ENCODE data around the gene PPP1R17. TPM values are rescaled to one million over a fixed set of nuclear protein-coding genes. Genes with fewer than 3 reads are reported as not detected.

Gene PPP1R17
- total RNA-seq, 1 experiment from 2014 or later = 2.6 TPM

DNA sequence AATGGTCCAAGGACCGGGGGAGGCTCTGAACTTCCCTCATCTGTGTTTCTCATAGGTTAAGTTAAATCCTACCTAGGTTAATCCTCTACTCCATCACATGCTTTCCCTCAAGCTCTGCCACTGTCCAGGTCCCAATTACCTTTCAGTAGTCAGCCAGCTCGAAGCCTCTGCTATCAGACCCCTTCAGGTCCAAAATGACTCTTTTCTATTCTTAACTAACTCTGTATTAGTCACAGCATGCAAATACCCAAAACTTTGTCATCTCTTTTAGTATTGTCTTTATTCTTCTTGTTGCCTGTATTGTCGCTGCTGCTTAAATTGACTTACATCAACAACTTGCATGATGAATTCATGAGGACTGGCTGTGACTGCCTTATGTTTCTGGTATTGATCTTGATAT lies 15.3 kb downstream of the PPP1R17 start:
- TF ChIP-seq, protein P1, sequence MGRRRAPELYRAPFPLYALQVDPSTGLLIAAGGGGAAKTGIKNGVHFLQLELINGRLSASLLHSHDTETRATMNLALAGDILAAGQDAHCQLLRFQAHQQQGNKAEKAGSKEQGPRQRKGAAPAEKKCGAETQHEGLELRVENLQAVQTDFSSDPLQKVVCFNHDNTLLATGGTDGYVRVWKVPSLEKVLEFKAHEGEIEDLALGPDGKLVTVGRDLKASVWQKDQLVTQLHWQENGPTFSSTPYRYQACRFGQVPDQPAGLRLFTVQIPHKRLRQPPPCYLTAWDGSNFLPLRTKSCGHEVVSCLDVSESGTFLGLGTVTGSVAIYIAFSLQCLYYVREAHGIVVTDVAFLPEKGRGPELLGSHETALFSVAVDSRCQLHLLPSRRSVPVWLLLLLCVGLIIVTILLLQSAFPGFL (CRISPR knock-in tag; IDR thresholded peaks at IDR 0.05; ENCODE audit: borderline replicate concordance) = no peak
- no peak for TF ChIP-seq SMAD3 (CRISPR knock-in tag; IDR thresholded peaks at IDR 0.05; ENCODE audit: borderline replicate concordance)
- TF ChIP-seq, protein P2, sequence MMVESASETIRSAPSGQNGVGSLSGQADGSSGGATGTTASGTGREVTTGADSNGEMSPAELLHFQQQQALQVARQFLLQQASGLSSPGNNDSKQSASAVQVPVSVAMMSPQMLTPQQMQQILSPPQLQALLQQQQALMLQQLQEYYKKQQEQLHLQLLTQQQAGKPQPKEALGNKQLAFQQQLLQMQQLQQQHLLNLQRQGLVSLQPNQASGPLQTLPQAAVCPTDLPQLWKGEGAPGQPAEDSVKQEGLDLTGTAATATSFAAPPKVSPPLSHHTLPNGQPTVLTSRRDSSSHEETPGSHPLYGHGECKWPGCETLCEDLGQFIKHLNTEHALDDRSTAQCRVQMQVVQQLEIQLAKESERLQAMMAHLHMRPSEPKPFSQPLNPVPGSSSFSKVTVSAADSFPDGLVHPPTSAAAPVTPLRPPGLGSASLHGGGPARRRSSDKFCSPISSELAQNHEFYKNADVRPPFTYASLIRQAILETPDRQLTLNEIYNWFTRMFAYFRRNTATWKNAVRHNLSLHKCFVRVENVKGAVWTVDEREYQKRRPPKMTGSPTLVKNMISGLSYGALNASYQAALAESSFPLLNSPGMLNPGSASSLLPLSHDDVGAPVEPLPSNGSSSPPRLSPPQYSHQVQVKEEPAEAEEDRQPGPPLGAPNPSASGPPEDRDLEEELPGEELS (CRISPR knock-in tag; IDR thresholded peaks at IDR 0.05) = no peak
- TF ChIP-seq RELA (CRISPR knock-in tag; IDR thresholded peaks at IDR 0.05; ENCODE audit: borderline replicate concordance) = no peak
- no peak for TF ChIP-seq MXD4 (CRISPR knock-in tag; IDR thresholded peaks at IDR 0.05; ENCODE audit: borderline replicate concordance)
- TF ChIP-seq ZNF416 (CRISPR knock-in tag; IDR thresholded peaks at IDR 0.05) = no peak
- no peak for TF ChIP-seq ETV6 (CRISPR knock-in tag; IDR thresholded peaks at IDR 0.05)
- TF ChIP-seq, protein P3, sequence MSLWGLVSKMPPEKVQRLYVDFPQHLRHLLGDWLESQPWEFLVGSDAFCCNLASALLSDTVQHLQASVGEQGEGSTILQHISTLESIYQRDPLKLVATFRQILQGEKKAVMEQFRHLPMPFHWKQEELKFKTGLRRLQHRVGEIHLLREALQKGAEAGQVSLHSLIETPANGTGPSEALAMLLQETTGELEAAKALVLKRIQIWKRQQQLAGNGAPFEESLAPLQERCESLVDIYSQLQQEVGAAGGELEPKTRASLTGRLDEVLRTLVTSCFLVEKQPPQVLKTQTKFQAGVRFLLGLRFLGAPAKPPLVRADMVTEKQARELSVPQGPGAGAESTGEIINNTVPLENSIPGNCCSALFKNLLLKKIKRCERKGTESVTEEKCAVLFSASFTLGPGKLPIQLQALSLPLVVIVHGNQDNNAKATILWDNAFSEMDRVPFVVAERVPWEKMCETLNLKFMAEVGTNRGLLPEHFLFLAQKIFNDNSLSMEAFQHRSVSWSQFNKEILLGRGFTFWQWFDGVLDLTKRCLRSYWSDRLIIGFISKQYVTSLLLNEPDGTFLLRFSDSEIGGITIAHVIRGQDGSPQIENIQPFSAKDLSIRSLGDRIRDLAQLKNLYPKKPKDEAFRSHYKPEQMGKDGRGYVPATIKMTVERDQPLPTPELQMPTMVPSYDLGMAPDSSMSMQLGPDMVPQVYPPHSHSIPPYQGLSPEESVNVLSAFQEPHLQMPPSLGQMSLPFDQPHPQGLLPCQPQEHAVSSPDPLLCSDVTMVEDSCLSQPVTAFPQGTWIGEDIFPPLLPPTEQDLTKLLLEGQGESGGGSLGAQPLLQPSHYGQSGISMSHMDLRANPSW (CRISPR knock-in tag; conservative IDR thresholded peaks at IDR 0.05; ENCODE audit: low read depth) = no peak
- TF ChIP-seq E2F4 (CRISPR knock-in tag; IDR thresholded peaks at IDR 0.05; ENCODE audit: borderline replicate concordance, low read depth) = no peak
- TF ChIP-seq NR3C1 (CRISPR knock-in tag; conservative IDR thresholded peaks at IDR 0.05; ENCODE audit: low read depth) = no peak
- TF ChIP-seq ATF1 (CRISPR knock-in tag; IDR thresholded peaks at IDR 0.05) = no peak
- no peak for TF ChIP-seq USF2 (CRISPR knock-in tag; IDR thresholded peaks at IDR 0.05)
- TF ChIP-seq EMX1 (CRISPR knock-in tag; IDR thresholded peaks at IDR 0.05) = no peak
- no peak for TF ChIP-seq ZBTB21 (CRISPR knock-in tag; IDR thresholded peaks at IDR 0.05; ENCODE audit: borderline replicate concordance)
- no peak for TF ChIP-seq ZNF671 (CRISPR knock-in tag; IDR thresholded peaks at IDR 0.05)
- no peak for TF ChIP-seq TEAD4 (CRISPR knock-in tag; IDR thresholded peaks at IDR 0.05)
- no peak for TF ChIP-seq ERG (CRISPR knock-in tag; IDR thresholded peaks at IDR 0.05)
- TF ChIP-seq, protein P4, sequence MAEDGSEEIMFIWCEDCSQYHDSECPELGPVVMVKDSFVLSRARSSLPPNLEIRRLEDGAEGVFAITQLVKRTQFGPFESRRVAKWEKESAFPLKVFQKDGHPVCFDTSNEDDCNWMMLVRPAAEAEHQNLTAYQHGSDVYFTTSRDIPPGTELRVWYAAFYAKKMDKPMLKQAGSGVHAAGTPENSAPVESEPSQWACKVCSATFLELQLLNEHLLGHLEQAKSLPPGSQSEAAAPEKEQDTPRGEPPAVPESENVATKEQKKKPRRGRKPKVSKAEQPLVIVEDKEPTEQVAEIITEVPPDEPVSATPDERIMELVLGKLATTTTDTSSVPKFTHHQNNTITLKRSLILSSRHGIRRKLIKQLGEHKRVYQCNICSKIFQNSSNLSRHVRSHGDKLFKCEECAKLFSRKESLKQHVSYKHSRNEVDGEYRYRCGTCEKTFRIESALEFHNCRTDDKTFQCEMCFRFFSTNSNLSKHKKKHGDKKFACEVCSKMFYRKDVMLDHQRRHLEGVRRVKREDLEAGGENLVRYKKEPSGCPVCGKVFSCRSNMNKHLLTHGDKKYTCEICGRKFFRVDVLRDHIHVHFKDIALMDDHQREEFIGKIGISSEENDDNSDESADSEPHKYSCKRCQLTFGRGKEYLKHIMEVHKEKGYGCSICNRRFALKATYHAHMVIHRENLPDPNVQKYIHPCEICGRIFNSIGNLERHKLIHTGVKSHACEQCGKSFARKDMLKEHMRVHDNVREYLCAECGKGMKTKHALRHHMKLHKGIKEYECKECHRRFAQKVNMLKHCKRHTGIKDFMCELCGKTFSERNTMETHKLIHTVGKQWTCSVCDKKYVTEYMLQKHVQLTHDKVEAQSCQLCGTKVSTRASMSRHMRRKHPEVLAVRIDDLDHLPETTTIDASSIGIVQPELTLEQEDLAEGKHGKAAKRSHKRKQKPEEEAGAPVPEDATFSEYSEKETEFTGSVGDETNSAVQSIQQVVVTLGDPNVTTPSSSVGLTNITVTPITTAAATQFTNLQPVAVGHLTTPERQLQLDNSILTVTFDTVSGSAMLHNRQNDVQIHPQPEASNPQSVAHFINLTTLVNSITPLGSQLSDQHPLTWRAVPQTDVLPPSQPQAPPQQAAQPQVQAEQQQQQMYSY (CRISPR knock-in tag; IDR thresholded peaks at IDR 0.05) = no peak
- TF ChIP-seq, protein P5, sequence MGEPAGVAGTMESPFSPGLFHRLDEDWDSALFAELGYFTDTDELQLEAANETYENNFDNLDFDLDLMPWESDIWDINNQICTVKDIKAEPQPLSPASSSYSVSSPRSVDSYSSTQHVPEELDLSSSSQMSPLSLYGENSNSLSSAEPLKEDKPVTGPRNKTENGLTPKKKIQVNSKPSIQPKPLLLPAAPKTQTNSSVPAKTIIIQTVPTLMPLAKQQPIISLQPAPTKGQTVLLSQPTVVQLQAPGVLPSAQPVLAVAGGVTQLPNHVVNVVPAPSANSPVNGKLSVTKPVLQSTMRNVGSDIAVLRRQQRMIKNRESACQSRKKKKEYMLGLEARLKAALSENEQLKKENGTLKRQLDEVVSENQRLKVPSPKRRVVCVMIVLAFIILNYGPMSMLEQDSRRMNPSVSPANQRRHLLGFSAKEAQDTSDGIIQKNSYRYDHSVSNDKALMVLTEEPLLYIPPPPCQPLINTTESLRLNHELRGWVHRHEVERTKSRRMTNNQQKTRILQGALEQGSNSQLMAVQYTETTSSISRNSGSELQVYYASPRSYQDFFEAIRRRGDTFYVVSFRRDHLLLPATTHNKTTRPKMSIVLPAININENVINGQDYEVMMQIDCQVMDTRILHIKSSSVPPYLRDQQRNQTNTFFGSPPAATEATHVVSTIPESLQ (CRISPR knock-in tag; IDR thresholded peaks at IDR 0.05) = no peak
- ChIA-PET POLR2A (no interaction called here), CTCF (no interaction called here)
- ATAC-seq = no peak
- no peak overlapping the region for H3K27ac Mint-ChIP-seq
- peaks cover 44% of the 10 kb centered on the region for H3K27me3 Mint-ChIP-seq (ENCODE audit: low read depth)
- no peak for DNase-seq (ENCODE audit: low spot score)
- H3K9me3 Mint-ChIP-seq = peaks cover 3% of the 10 kb centered on the region; the same call in 1 of the 2 replicates
- no peak overlapping the region for H3K4me3 Mint-ChIP-seq
- H3K36me3 Mint-ChIP-seq = peaks cover 3% of the 10 kb centered on the region; the same call in 1 of the 2 replicates
- H3K4me1 Mint-ChIP-seq = no peaks in the 10 kb centered on the region

Data from WTC11 (cell line).